Adrenal gland (tissue), 12 donors: ENCODE measurements around the gene PHOSPHO1. TPM values are rescaled to one million over a fixed set of nuclear protein-coding genes. Genes with fewer than 3 reads are reported as not detected.

Source experiments
- DNase-seq, 7 donors: peaks; one replicate each; pipeline ENCODE4 v3.0.0-alpha.2; 2019 to 2020
- H3K27ac ChIP-seq, 5 donors: fragments of 200-600 bp; sonication (generic) in 4 of 5; 1 replicate in 3 of 5; 2 replicates in 2 of 5; pipeline versions ENCODE4 v1.5.1 to v1.8.0; 2016 to 2020; ENCODE audit warnings: mild to moderate bottlenecking in 1 of 5
- H3K27me3 ChIP-seq: fragments of 200-600 bp; 2 replicates; pipeline ENCODE4 v1.8.0; 2021
- H3K36me3 ChIP-seq, 2 donors: fragments of 200-600 bp; replicated peaks in 1 of 2; 1 replicate in 1 of 2; 2 replicates in 1 of 2; pipeline versions ENCODE4 v1.5.1 to v1.8.0; 2018 to 2022
- H3K4me1 ChIP-seq, 2 donors: fragments of 200-600 bp; replicated peaks in 1 of 2; 1 replicate in 1 of 2; 2 replicates in 1 of 2; pipeline versions ENCODE4 v1.5.1 to v1.8.0; 2018 to 2021
- H3K4me3 ChIP-seq, 4 donors: fragments of 200-600 bp; sonication (generic) in 3 of 4; one replicate each; pipeline ENCODE4 v1.5.1; 2016 to 2018
- H3K9me3 ChIP-seq, 3 donors: fragments of 200-600 bp; sonication (generic) in 1 of 3; replicated peaks in 1 of 3; 1 replicate in 2 of 3; 2 replicates in 1 of 3; pipeline versions ENCODE4 v1.5.1 to v1.8.0; 2016 to 2021
- POLR2A ChIP-seq, 2 donors: fragments of 450-650 bp; IDR thresholded peaks; one replicate each; pipeline ENCODE4 v1.6.1; 2017; ENCODE audit warnings: antibody characterized with exemption in 2 of 2, mild to moderate bottlenecking in 2 of 2, moderate library complexity in 1 of 2
- WGBS, 4 donors: extraction: QIAGEN DNeasy Blood & Tissue Kit in 2 of 4; methylation state at CpG; one replicate each; pipeline versions ENCODE4 v1.1.5 to v1.1.7; 2013 to 2017; 5-methylcytosine and 5-hydroxymethylcytosine counted together
- intact Hi-C, 2 donors: fragments of 100-400 bp; cut with DNase I; formaldehyde crosslinking; loops; one replicate each; pipeline versions ENCODE4 v1.14.1 to v1.15.0; 2022 to 2023
- polyA plus RNA-seq, 3 donors: library from polyadenylated mRNA; stranded (reverse); fragments of 200-250 nt in 2 of 3; fragments of 350-450 nt in 1 of 3; fragmentation: Illumina TruSeq in 1 of 3; extraction: RNeasy Lipid Tissue Mini Kit (QIAGEN cat#74804) in 1 of 3; gene quantifications; one replicate each; pipeline ENCODE4 v1.2.3, GENCODE V29; 2013 to 2014
- total RNA-seq, 9 donors: library from RNA; depleted of rRNA in 4 of 9; stranded (reverse); fragments of >200 nt in 4 of 9; fragments of 120-200 nt in 1 of 9; fragmentation: NEBNext Ultra II Directional in 1 of 9; extraction: Animal tissue kit (Norgen Biotek cat#: 25700) in 1 of 9; gene quantifications; one replicate each; pipeline versions ENCODE4 v1.1.0 to v1.2.4, GENCODE V29; 2013 to 2023
- TF ChIP-seq, protein P1 (sequence below), 6 experiments: fragments of 450-650 bp in 4 of 6; fragments of 200-600 bp in 2 of 6; sonication (generic) in 1 of 6; IDR thresholded peaks; 1 replicate in 5 of 6; 2 replicates in 1 of 6; pipeline versions ENCODE4 v1.5.1 to v1.8.0; 2016 to 2021; ENCODE audit warnings: antibody characterized with exemption in 6 of 6, mild to moderate bottlenecking in 2 of 6, moderate library complexity in 1 of 6
- donor health status: healthy with polysubstance abuse.
- donor health status: Bipolar disorder and iron deficiency.
- donor health status: DM: yes; HTN: yes; CAD: no.
- donor health status: DM: no; HTN: no; CAD: no.
- donor health status: DM: no; HTN: no; CAD: no.
- donor health status: DM: yes; HTN: yes; CAD: no.

Gene PHOSPHO1
- total and polyA plus RNA-seq, 12 donors = 0.25 to 5.5 (median 0.61) TPM; not detected in 5

DNA sequence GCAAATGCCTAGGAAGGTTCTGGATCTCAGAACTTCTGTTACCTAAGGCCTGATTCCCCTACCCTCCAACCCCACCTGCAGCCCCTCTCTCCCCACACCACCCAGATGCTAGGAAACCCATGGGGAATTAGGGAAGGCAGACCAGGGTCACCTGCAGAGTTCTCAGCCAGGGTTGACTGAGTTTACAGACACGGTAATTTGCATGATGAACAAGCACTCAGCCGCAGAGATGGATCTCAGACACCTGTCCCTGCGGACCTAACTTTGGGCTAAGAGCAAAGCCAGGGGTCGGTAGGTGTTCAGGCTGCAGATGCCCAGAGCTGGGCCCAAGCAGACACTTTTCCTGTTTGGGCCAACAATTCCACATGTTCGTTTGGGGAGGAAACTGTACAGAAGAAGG is 17.2 kb downstream of the PHOSPHO1 start:
- WGBS, 4 donors = 63 to 77% (median 69%) methylated on average over 5 of the region's 5 CpGs
- H3K4me1 ChIP-seq = peaks cover 8 to 18% of the 10 kb centered on the region in 2 donors
- no peaks in the 10 kb centered on the region for H3K9me3 ChIP-seq
- H3K4me3 ChIP-seq = no peak overlapping the region
- intact Hi-C loops = no loop called here
- no peak for DNase-seq
- no peak for TF ChIP-seq POLR2A (IDR thresholded peaks at IDR 0.05)
- TF ChIP-seq, protein P1, sequence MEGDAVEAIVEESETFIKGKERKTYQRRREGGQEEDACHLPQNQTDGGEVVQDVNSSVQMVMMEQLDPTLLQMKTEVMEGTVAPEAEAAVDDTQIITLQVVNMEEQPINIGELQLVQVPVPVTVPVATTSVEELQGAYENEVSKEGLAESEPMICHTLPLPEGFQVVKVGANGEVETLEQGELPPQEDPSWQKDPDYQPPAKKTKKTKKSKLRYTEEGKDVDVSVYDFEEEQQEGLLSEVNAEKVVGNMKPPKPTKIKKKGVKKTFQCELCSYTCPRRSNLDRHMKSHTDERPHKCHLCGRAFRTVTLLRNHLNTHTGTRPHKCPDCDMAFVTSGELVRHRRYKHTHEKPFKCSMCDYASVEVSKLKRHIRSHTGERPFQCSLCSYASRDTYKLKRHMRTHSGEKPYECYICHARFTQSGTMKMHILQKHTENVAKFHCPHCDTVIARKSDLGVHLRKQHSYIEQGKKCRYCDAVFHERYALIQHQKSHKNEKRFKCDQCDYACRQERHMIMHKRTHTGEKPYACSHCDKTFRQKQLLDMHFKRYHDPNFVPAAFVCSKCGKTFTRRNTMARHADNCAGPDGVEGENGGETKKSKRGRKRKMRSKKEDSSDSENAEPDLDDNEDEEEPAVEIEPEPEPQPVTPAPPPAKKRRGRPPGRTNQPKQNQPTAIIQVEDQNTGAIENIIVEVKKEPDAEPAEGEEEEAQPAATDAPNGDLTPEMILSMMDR (IDR thresholded peaks at IDR 0.05) = no peak
- H3K36me3 ChIP-seq = no peaks in the 10 kb centered on the region
- H3K27ac ChIP-seq = no peak overlapping the region
- H3K27me3 ChIP-seq = peaks cover 12% of the 10 kb centered on the region

DNA sequence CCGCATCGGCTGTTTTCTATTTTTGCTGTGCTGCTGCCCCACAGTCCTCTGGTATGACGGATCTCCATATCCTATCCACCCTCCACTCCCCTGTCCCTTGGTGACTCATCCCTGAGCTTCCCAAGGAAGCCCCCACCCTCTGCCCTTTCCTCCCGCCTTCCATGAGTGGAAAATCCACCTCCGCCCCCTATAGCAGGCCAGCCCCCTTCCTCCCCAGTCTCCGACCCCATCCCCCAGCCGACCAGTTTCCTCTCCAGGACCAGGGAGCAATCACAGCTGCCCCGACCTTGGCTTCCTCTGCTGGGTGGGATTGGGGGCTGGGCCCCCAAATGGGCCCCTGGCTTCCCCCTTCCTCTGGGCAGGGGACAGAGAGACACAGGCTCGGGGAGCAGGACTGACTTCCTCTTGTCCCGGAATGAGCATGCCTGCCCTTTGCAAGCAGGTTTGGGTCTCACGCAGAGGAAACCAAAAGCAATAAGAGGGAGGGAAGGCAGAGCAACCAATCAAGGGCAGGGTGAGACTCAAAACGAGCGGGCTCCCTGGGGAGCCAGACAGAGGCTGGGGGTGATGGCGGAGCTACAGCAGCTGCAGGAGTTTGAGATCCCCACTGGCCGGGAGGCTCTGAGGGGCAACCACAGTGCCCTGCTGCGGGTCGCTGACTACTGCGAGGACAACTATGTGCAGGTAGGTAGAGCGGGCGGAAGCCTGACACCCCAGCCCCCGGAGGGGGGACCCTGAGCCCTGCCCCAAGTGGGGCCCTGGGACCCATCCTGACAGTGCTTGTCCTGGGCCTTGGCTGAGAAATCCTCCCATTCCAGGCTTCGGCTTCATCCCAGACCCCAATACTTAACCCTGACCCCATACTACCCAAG is 20.2 kb downstream of the PHOSPHO1 start, which contains the start of the genes ABI3 and GNGT2:
ABI3 (plus strand) TSS at position 550 of the 872 bp plus-strand sequence; CDS start at position 568, 18 bp downstream.
GNGT2 (minus strand) TSS at position 417 of the 872 bp plus-strand sequence. CDS start 3,152 bp downstream, outside the sequence.
- 21 to 37% (median 36%) methylated on average over 21 to 22 of the region's 22 CpGs for WGBS, 4 donors
- no peaks in the 10 kb centered on the region for H3K9me3 ChIP-seq
- TF ChIP-seq POLR2A (IDR thresholded peaks at IDR 0.05) = peak in 1 of 2 donors; percentile 25
- TF ChIP-seq, protein P1 (IDR thresholded peaks at IDR 0.05) = no peak
- peaks cover 8 to 12% of the 10 kb centered on the region in 2 donors for H3K4me1 ChIP-seq
- intact Hi-C loops = no loop called here
- H3K27me3 ChIP-seq = peaks cover 12% of the 10 kb centered on the region
- H3K4me3 ChIP-seq = peak within 1 kb of the TSS in 2 of 4 donors; percentile 16 to 41
- peak within 1 kb of the TSS in 2 of 5 donors; percentile 56 to 74 for H3K27ac ChIP-seq
- H3K36me3 ChIP-seq = no peaks in the 10 kb centered on the region
- peak in 6 of 7 donors; percentile 45 to 73 (median 50) for DNase-seq

DNA sequence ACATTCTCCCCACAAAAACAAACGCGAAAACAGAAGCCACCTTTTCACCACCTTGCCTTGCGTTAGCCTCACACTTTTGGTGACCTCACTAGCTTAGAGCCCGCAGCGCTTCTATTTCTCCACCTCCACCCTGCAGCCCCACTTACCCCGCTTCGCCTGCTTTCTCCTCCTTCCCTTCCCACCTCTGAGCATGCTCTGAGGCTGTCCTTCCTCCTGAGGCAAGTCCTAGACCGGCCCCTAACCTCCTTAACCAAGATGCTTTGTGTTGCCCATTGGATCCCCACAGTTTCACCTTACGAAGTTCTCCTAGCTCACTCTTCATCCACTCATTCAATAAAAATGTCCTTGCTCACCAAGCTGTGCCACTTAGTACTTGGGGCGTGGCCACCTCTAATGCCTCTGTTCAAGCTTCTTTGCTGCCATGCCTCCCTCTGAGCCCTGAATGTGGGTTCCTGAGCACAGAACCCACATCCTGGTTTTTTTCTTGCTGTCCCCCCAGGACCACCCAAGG is 21.5 kb downstream of the PHOSPHO1 start:
- Histone ChIP-seq H3K9me3 (no peaks in the 10 kb centered on the region), H3K27me3 (peaks cover 12% of the 10 kb centered on the region), H3K4me3 (no peak overlapping the region), H3K36me3 (no peaks in the 10 kb centered on the region), H3K27ac (peak overlapping the region in 2 of 5 donors; percentile 56 to 74), H3K4me1 (peaks cover 0 to 3% of the 10 kb centered on the region in 2 donors)
- no peak for TF ChIP-seq POLR2A (IDR thresholded peaks at IDR 0.05)
- intact Hi-C loops = no loop called here
- DNase-seq = no peak
- WGBS, 4 donors = 83 to 88% (median 84%) methylated on average over 10 of the region's 10 CpGs

DNA sequence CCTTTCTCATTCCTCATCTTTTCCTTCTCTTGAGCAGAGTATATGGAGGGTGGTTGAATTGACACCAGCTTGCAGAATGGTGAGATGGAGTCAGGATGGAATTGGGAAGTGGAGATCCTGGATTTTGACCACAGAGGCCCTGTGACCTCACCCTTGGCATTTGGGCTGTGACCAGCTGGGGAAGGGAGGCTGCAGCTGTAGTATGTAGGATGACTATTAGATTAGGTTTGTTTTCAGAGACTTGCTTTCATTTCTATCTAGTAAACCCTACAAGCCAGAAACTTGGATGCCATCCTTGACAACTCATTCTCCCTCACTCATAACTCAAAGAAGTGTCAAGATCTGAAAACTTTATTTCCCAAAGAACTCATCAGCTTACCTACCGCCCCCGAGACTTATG is 26.1 kb downstream of the PHOSPHO1 start:
- DNase-seq = no peak
- intact Hi-C loops = no loop called here
- WGBS, 4 donors = 96 to 100% (median 98%) methylated on average over 2 of the region's 2 CpGs
- Histone ChIP-seq H3K9me3 (no peaks in the 10 kb centered on the region), H3K27ac (no peak overlapping the region), H3K27me3 (peaks cover 7% of the 10 kb centered on the region), H3K4me1 (no peaks in the 10 kb centered on the region), H3K36me3 (no peaks in the 10 kb centered on the region), H3K4me3 (no peak overlapping the region)
- TF ChIP-seq POLR2A (IDR thresholded peaks at IDR 0.05) = no peak
- TF ChIP-seq, protein P1 (IDR thresholded peaks at IDR 0.05) = no peak
